ENCODE data around the gene DNAJB13.

Gene DNAJB13

DNA sequence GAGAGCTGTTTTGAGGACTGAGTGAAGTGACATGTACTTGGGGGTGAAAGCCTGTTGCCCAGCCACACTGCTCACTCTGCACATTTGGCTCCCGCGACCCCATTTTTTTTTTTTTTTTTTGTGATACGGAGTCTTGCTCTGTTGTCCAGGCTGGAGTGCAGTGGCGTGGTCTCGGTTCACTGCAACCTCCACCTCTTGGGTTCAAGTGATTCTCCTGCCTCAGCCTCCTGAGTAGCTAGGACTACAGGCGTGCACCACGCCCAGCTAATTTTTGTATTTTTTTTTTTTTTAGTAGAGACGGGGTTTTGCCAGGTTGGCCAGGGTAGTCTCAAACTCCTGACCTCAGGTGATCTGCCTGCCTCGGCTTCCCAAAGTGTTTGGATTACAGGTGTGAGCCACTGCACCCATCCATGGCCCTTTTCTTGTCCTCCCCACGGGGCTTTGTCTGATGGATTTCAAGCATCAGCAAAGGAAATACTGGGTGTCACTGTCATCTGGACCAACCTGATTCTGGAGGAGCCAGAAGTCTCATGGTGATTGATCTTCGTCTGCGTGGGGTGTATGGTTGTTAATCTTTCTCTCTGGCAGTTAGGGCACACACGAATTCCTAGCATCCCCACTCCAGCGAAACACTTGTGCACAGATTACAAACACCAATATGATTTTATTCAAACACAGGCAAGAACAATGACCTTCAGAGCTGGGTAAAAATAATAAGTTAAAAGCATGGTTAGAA, 61.4 kb downstream of the DNAJB13 start:
- DNase-seq (ENCODE audit: extremely low read depth in 1 of 2, low read depth in 1 of 2), result no peak

GRCh38 chr11:74013141-74013540, 62.3 kb downstream of the DNAJB13 start:
- DNase-seq (ENCODE audit: extremely low read depth in 1 of 2, low read depth in 1 of 2), result no peak

DNA sequence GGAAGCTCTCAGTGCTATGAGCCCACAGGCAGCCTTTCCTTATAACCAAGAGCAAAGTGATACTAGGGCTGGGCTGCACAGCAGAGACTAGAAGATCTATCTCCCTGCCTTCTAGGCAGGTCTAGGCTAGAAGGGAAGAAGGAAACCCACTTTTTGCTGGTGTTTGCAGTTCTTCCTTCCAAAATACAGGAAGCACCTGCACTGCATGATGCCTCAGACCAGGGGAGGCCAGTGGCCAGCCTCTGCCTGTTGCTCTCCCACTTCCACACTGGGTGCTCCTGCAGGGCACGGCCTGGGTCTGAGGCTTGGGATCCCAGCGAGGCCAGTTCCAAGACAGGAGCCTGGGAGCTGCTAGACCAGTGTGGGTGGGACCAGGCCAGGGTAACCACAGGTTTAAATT, 64.1 kb downstream of the DNAJB13 start:
- no peak for DNase-seq (ENCODE audit: extremely low read depth in 1 of 2, low read depth in 1 of 2)

GRCh38 chr11:74015919-74016684, 65.3 kb downstream of the DNAJB13 start:
- DNase-seq (ENCODE audit: extremely low read depth in 1 of 2, low read depth in 1 of 2), result no peak

DNA sequence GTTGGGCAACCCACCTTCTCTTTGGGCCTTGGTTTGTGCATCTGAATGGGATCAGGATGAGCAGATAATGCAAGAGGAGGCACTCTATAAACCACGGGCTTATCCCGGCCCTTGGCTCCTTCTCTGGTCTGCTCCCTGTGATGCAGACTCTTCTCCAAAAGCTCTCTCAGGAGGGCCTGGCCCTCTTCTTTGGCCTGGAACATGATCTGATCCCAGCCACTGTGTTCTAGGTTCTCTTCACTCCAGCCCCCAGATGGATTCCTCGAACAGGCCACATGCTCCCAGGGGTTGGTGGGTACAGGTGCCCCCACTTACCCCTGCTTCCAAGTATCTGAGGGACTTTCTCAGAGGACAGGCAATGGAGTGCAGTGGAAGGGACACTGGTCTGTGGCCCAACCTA, 66.8 kb downstream of the DNAJB13 start:
- DNase-seq (ENCODE audit: extremely low read depth in 1 of 2, low read depth in 1 of 2), result no peak

GRCh38 chr11:74018331-74019005, 67.6 kb downstream of the DNAJB13 start:
- DNase-seq (ENCODE audit: extremely low read depth in 1 of 2, low read depth in 1 of 2), result no peak

GRCh38 chr11:74019104-74019738, 68.4 kb downstream of the DNAJB13 start:
- no peak for DNase-seq (ENCODE audit: extremely low read depth in 1 of 2, low read depth in 1 of 2)

- peak; percentile 64 to 85 for DNase-seq (ENCODE audit: extremely low read depth in 1 of 2, low read depth in 1 of 2)
These were observed 69.0 kb downstream of the DNAJB13 start for GRCh38 chr11:74019860-74020259.

Data from stimulated activated CD8-positive, alpha-beta memory T cell treated with anti-CD3 and anti-CD28 coated beads, Interleukin-7, amount 100 ng/mL, for 48 hours (primary cell).